Prostate gland (tissue), 2 donors: ENCODE measurements around the gene AIFM1. TPM values are rescaled to one million over a fixed set of nuclear protein-coding genes. Genes with fewer than 3 reads are reported as not detected.

ENCODE experiments used
- DNase-seq: peaks from one replicate; pipeline ENCODE4 v3.0.0-alpha.2; 2019; ENCODE audit warnings: low spot score
- H3K27ac ChIP-seq, 2 donors: fragments of 200-600 bp; sonication (generic); 2 replicates each; pipeline ENCODE4 v1.5.1; 2017 to 2019
- H3K27me3 ChIP-seq: fragments of 200-600 bp; sonication (generic); replicated peaks from 2 replicates; pipeline ENCODE4 v1.5.1; 2019; ENCODE audit not compliant: insufficient read depth
- H3K36me3 ChIP-seq, 2 donors: fragments of 200-600 bp; sonication (generic); 1 replicate in 1 of 2; 2 replicates in 1 of 2; pipeline versions ENCODE4 v1.5.1 to v1.8.1; 2017 to 2019
- H3K4me1 ChIP-seq: fragments of 200-600 bp; sonication (generic); replicated peaks from 2 replicates; pipeline ENCODE4 v1.5.1; 2019
- H3K4me3 ChIP-seq, 2 donors: fragments of 200-600 bp; sonication (generic); 2 replicates each; pipeline ENCODE4 v1.5.1; 2017 to 2019
- H3K9me3 ChIP-seq: fragments of 200-600 bp; sonication (generic); 2 replicates; pipeline ENCODE4 v1.5.1; 2017
- POLR2A ChIP-seq: fragments of 450-650 bp; IDR thresholded peaks from one replicate; pipeline ENCODE4 v1.6.1; 2016; ENCODE audit warnings: antibody characterized with exemption, mild to moderate bottlenecking
- POLR2AphosphoS5 ChIP-seq: sonication (generic); formaldehyde crosslinking; IDR thresholded peaks from one replicate; pipeline ENCODE4 v1.6.1; 2017; ENCODE audit warnings: antibody characterized with exemption
- WGBS: methylation state at CpG from one replicate; pipeline ENCODE4 v1.1.5; 2018; 5-methylcytosine and 5-hydroxymethylcytosine counted together
- intact Hi-C: fragments of 100-400 bp; cut with DNase I; formaldehyde crosslinking; loops from one replicate; pipeline ENCODE4 v1.14.2; 2022
- total RNA-seq, 2 donors: library from RNA; depleted of rRNA; stranded (reverse); fragments of >200 nt; gene quantifications; one replicate each; pipeline ENCODE4 v1.1.0, GENCODE V29; 2016
- TF ChIP-seq, protein P1 (sequence below), 4 experiments: fragments of 200-600 bp in 2 of 4; fragments of 450-650 bp in 2 of 4; sonication (generic) in 2 of 4; IDR thresholded peaks; 1 replicate in 3 of 4; 2 replicates in 1 of 4; pipeline ENCODE4 v1.5.1; 2016 to 2019; ENCODE audit warnings: antibody characterized with exemption in 4 of 4, mild to moderate bottlenecking in 2 of 4, moderate library complexity in 2 of 4

AIFM1 gene
- total RNA-seq, 2 donors from 2014 or later, result 21.8 to 32.2 TPM

DNA sequence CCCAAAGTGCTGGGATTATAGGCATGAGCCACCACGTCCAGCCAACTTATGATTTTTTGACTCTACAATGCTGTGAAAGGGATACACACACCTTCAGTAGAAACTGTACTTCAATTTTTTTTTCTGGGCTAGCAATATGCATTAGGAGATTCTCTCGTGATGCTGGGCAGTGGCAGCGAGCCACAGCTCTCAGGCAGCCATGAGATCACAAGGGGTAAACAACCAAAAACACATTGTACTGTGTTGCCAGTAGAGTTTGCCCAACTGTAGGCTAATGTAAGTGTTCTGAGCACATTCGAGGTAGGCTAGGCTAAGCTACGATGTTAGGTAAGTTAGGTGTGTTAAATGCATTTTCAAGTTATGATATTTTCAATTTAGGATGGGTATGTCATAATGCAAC is 31.8 kb upstream of the AIFM1 start:
- intact Hi-C loops, result no loop called here
- Histone ChIP-seq H3K27ac (no peak overlapping the region), H3K9me3 (no peaks in the 10 kb centered on the region), H3K36me3 (no peaks in the 10 kb centered on the region), H3K4me1 (no peaks in the 10 kb centered on the region), H3K27me3 (no peaks in the 10 kb centered on the region), H3K4me3 (no peak overlapping the region)
- peak; percentile 36 for DNase-seq
- 45% methylated on average over 5 of the region's 5 CpGs for WGBS
- TF ChIP-seq POLR2AphosphoS5 (peak; percentile 63), POLR2A (no peak)
- TF ChIP-seq, protein P1, sequence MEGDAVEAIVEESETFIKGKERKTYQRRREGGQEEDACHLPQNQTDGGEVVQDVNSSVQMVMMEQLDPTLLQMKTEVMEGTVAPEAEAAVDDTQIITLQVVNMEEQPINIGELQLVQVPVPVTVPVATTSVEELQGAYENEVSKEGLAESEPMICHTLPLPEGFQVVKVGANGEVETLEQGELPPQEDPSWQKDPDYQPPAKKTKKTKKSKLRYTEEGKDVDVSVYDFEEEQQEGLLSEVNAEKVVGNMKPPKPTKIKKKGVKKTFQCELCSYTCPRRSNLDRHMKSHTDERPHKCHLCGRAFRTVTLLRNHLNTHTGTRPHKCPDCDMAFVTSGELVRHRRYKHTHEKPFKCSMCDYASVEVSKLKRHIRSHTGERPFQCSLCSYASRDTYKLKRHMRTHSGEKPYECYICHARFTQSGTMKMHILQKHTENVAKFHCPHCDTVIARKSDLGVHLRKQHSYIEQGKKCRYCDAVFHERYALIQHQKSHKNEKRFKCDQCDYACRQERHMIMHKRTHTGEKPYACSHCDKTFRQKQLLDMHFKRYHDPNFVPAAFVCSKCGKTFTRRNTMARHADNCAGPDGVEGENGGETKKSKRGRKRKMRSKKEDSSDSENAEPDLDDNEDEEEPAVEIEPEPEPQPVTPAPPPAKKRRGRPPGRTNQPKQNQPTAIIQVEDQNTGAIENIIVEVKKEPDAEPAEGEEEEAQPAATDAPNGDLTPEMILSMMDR (IDR thresholded peaks at IDR 0.05), result no peak

DNA sequence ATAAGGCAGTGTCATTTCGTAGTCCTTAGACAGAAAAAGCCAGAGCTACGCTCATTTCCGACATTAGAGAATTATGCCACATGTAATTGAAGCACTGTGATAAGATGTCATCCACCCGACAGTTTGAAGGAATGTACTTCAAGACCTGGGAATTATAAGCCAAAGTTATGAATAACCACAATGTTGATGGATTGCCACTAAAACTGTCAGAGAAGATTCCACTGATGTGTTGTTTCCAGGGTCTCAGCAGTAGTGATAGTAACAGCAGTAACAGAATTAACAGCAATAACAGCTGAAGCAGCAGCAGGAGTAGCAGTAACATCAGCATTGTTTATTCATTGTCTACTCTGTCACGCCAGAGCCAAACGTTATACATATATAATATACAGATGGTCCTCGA is 30.8 kb upstream of the AIFM1 start:
- Histone ChIP-seq H3K27ac (no peak overlapping the region), H3K27me3 (no peaks in the 10 kb centered on the region), H3K4me1 (no peaks in the 10 kb centered on the region), H3K4me3 (no peak overlapping the region), H3K36me3 (no peaks in the 10 kb centered on the region), H3K9me3 (no peaks in the 10 kb centered on the region)
- 57% methylated on average over 7 of the region's 7 CpGs for WGBS
- intact Hi-C loops, result no loop called here
- no peak for DNase-seq
- TF ChIP-seq POLR2AphosphoS5, result no peak
- TF ChIP-seq, protein P1 (IDR thresholded peaks at IDR 0.05), result no peak
- TF ChIP-seq POLR2A, result no peak

DNA sequence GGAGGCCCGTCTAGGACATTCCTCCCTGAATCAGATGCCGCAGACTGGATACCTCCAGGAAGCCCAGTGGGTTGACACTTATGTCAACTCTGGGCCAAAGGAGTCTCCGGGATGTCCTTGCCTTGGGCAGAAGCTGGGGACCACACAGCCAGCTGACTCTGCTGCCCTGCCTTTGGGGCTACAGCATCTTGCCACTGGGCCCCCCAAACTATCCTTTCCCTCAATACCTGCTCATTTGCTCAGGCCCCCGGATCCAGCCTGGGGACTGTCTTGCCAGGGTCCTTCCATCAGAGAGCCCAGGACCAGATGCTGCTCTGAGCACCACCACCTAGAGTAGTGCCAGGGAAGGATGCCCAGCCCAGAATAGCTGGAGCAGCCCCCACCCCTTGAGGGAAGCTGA is 25.2 kb upstream of the AIFM1 start:
- TF ChIP-seq POLR2AphosphoS5 (no peak), POLR2A (no peak)
- TF ChIP-seq, protein P1 (IDR thresholded peaks at IDR 0.05), result no peak
- no peak for DNase-seq
- H3K4me3 ChIP-seq, result no peak overlapping the region
- H3K27ac ChIP-seq, result no peak overlapping the region
- WGBS, result 100% methylated on average over 1 of the region's 4 CpGs
- no peaks in the 10 kb centered on the region for H3K27me3 ChIP-seq
- H3K9me3 ChIP-seq, result no peaks in the 10 kb centered on the region
- H3K36me3 ChIP-seq, result no peaks in the 10 kb centered on the region
- H3K4me1 ChIP-seq, result no peaks in the 10 kb centered on the region
- intact Hi-C loops, result loop anchor here (5.0 kb wide), 1 partner anchor 108 kb away; no protein-coding TSS in a partner anchor

DNA sequence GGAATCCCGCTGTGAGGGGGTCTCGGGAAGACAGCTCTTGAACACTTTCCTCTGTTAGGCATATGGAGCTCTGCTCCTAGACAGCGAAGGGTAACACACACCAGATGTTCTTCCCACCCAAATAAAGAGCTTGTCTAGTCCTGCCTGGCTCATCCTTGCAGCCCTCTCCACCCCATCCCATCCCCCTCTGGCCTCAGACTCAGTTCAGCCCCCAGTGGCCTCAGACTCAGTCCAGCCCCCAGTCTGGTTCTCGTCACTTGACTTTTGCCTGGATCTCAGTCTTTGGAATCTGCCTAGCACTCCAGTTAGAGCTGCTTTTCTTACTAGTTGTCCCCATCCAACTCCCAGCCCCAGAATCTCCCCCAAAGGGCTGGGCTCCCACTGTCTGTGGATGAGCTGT is 21.0 kb upstream of the AIFM1 start:
- Histone ChIP-seq H3K9me3 (no peaks in the 10 kb centered on the region), H3K36me3 (no peaks in the 10 kb centered on the region), H3K4me3 (no peak overlapping the region), H3K27me3 (no peaks in the 10 kb centered on the region), H3K27ac (no peak overlapping the region), H3K4me1 (no peaks in the 10 kb centered on the region)
- intact Hi-C loops, result no loop called here
- 73% methylated on average over 3 of the region's 4 CpGs for WGBS
- TF ChIP-seq POLR2AphosphoS5, result no peak
- TF ChIP-seq, protein P1 (IDR thresholded peaks at IDR 0.05), result no peak
- TF ChIP-seq POLR2A, result no peak
- no peak for DNase-seq

DNA sequence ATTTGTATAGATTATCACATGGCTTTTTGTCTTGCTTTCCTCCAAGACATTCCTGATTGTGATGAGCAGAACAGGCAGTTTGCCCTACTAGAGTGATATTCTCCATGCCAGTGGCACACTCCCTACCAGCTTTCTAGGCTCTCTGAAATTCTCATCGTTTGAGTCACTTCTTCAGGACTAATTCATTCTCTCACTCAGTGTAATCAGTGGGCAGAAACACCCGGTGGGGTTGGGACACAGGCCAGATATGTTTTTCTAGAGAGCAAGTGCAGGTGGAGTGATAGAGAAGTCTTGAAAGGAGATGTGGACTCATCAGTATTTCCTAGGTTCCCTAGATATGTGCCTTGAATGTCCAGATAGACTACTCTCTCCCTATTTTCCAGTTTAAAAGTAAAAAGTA is 19.2 kb upstream of the AIFM1 start:
- Histone ChIP-seq H3K4me1 (no peaks in the 10 kb centered on the region), H3K36me3 (no peaks in the 10 kb centered on the region), H3K9me3 (no peaks in the 10 kb centered on the region), H3K27me3 (no peaks in the 10 kb centered on the region), H3K27ac (no peak overlapping the region), H3K4me3 (no peak overlapping the region)
- no peak for DNase-seq
- TF ChIP-seq POLR2A (no peak), POLR2AphosphoS5 (no peak)
- TF ChIP-seq, protein P1 (IDR thresholded peaks at IDR 0.05), result no peak
- intact Hi-C loops, result no loop called here
- 42% methylated on average over 2 of the region's 2 CpGs for WGBS
